Panc1 (cell line): Measurements from ENCODE around the gene MED7.

Source experiments
- REST ChIP-seq, 2 experiments: IDR thresholded peaks; 2 replicates each; pipeline ENCODE4 v1.6.1; 2011 to 2012; ENCODE audit warnings: low read depth in 2 of 2, control low read depth in 1 of 2, low read length in 1 of 2, mild to moderate bottlenecking in 1 of 2, moderate library complexity in 1 of 2; ENCODE audit not compliant: insufficient read depth in 1 of 2
- TCF7L2 ChIP-seq: IDR thresholded peaks from 2 replicates; pipeline ENCODE4 v1.6.1; 2011; ENCODE audit warnings: mild to moderate bottlenecking, low read depth, low read length, inconsistent platforms
- TF ChIP-seq, protein P1 (sequence below): fragments of 450-650 bp; IDR thresholded peaks from 2 replicates; pipeline ENCODE4 v1.5.1; 2017; ENCODE audit warnings: mild to moderate bottlenecking

DNA sequence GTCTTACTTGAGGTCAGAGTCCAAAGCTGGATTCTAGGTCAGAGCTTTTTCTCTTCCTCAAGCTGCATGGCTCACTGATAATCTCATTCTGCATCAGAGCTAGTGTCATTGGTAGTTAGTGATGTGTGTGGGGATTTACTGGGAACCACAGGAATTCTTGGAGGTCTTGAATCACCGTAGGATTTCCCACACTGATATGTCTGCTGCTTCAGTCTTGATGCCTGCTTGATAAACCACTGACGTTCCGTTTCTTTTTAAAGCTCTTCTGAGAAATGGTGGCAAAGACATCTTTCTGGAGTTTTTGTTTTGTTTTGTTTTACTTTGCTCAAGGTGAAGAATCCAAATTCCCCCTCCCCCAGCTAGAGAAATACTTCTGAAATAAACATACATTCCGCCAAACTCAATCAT, 24.6 kb upstream of the MED7 start:
- TF ChIP-seq, protein P1, sequence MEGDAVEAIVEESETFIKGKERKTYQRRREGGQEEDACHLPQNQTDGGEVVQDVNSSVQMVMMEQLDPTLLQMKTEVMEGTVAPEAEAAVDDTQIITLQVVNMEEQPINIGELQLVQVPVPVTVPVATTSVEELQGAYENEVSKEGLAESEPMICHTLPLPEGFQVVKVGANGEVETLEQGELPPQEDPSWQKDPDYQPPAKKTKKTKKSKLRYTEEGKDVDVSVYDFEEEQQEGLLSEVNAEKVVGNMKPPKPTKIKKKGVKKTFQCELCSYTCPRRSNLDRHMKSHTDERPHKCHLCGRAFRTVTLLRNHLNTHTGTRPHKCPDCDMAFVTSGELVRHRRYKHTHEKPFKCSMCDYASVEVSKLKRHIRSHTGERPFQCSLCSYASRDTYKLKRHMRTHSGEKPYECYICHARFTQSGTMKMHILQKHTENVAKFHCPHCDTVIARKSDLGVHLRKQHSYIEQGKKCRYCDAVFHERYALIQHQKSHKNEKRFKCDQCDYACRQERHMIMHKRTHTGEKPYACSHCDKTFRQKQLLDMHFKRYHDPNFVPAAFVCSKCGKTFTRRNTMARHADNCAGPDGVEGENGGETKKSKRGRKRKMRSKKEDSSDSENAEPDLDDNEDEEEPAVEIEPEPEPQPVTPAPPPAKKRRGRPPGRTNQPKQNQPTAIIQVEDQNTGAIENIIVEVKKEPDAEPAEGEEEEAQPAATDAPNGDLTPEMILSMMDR = no peak
- no peak for TF ChIP-seq REST (IDR thresholded peaks at IDR 0.05; ENCODE audit: insufficient read depth in 1 of 2, low read depth in 2 of 2, low read length in 1 of 2)
- no peak for TF ChIP-seq TCF7L2
